ENCODE results near the gene GIT2.

The GIT2 gene

DNA sequence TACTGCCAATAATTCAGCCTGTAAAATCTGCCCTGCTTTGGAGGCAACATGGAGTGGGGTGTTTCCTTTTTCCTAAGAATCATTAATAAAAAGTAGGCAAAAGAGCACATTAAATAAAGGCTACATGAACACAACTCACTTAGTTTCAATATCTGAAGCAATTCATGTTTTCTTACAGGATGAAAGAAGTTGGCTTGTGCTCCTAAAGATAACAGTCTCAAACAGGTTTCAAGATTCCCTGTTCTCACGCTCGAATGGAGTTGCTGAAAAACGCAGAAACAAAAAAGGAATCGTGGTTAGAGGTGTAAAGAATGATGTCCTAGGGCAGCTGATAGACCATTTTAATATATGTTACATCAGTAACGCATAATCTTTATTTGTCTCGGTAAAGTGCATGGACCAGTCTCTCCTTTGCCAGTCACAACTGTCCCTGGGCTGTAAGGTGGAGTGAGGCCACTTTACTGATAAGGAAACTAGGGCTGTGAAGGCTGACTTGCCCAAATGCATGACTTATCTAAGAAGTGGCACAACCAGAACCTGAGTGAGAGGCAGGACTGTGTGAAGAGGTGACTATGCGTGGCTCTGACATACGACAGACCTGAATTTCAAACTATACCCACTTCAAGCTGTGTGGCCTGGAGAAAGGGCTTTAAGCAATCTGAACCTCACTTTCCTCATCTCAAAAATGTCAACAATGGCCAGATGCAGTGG, 12.6 kb downstream of the GIT2 start:
- no peak overlapping the region for H3K4me3 ChIP-seq (ENCODE audit: insufficient read depth, low read depth, low read length)
- H3K27me3 ChIP-seq (ENCODE audit: control insufficient read depth, insufficient read depth, low read length, poor library complexity, severe bottlenecking), result no peaks in the 10 kb centered on the region
- peaks cover 22% of the 10 kb centered on the region for H3K36me3 ChIP-seq (ENCODE audit: control insufficient read depth, insufficient read depth, low read length)
- no peak overlapping the region for H3K27ac ChIP-seq (ENCODE audit: insufficient read depth, low read depth, low read length, poor library complexity, severe bottlenecking)
- H3K9me3 ChIP-seq (ENCODE audit: control insufficient read depth, low read length), result no peaks in the 10 kb centered on the region
- 97 to 98% methylated on average over 8 of the region's 8 CpGs for WGBS, 2 experiments
- H3K4me1 ChIP-seq (ENCODE audit: control insufficient read depth, insufficient read depth, low read length), result no peaks in the 10 kb centered on the region

DNA sequence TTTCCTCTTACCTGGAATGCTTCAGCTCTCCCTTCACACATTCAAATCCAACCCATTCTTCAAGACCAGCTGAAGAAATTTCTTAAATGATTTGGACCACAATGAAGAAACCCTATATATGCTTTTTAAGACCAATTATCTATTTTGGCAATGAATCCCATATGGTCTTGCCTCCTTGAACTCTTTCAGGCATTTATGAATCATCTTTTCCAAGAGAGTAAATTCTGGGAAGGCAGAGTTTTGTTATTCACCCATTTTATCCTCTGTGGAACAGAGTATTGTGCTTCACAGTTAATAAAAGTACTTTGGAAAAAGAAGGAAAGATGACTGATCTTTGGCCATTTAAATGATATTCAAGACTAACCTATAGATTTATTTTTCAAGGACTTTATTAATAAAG, 14.0 kb downstream of the GIT2 start:
- peaks cover 18% of the 10 kb centered on the region for H3K36me3 ChIP-seq (ENCODE audit: control insufficient read depth, insufficient read depth, low read length)
- H3K4me3 ChIP-seq (ENCODE audit: insufficient read depth, low read depth, low read length), result no peak overlapping the region
- H3K27ac ChIP-seq (ENCODE audit: insufficient read depth, low read depth, low read length, poor library complexity, severe bottlenecking), result no peak overlapping the region
- no peaks in the 10 kb centered on the region for H3K4me1 ChIP-seq (ENCODE audit: control insufficient read depth, insufficient read depth, low read length)
- no peaks in the 10 kb centered on the region for H3K27me3 ChIP-seq (ENCODE audit: control insufficient read depth, insufficient read depth, low read length, poor library complexity, severe bottlenecking)
- H3K9me3 ChIP-seq (ENCODE audit: control insufficient read depth, low read length), result no peaks in the 10 kb centered on the region

GRCh38 chr12:109981311-109981710, 14.9 kb downstream of the GIT2 start:
- Histone ChIP-seq H3K27me3 (ENCODE audit: control insufficient read depth, insufficient read depth, low read length, poor library complexity, severe bottlenecking) (no peaks in the 10 kb centered on the region), H3K9me3 (ENCODE audit: control insufficient read depth, low read length) (no peaks in the 10 kb centered on the region), H3K4me1 (ENCODE audit: control insufficient read depth, insufficient read depth, low read length) (no peaks in the 10 kb centered on the region), H3K36me3 (ENCODE audit: control insufficient read depth, insufficient read depth, low read length) (peaks cover 18% of the 10 kb centered on the region), H3K27ac (ENCODE audit: insufficient read depth, low read depth, low read length, poor library complexity, severe bottlenecking) (no peak overlapping the region), H3K4me3 (ENCODE audit: insufficient read depth, low read depth, low read length) (no peak overlapping the region)
- WGBS, 2 experiments, result 95 to 96% methylated on average over 5 of the region's 5 CpGs

- 92 to 99% methylated on average over 3 to 4 of the region's 4 CpGs for WGBS, 2 experiments
- peaks cover 6% of the 10 kb centered on the region for H3K36me3 ChIP-seq (ENCODE audit: control insufficient read depth, insufficient read depth, low read length)
Observed at GRCh38 chr12:109972821-109973220, 23.3 kb downstream of the GIT2 start.

GRCh38 chr12:109968801-109969200, 27.4 kb downstream of the GIT2 start:
- Histone ChIP-seq H3K9me3 (ENCODE audit: control insufficient read depth, low read length) (no peaks in the 10 kb centered on the region), H3K4me1 (ENCODE audit: control insufficient read depth, insufficient read depth, low read length) (no peaks in the 10 kb centered on the region), H3K27me3 (ENCODE audit: control insufficient read depth, insufficient read depth, low read length, poor library complexity, severe bottlenecking) (no peaks in the 10 kb centered on the region), H3K36me3 (ENCODE audit: control insufficient read depth, insufficient read depth, low read length) (peaks cover 14% of the 10 kb centered on the region), H3K4me3 (ENCODE audit: insufficient read depth, low read depth, low read length) (no peak overlapping the region), H3K27ac (ENCODE audit: insufficient read depth, low read depth, low read length, poor library complexity, severe bottlenecking) (no peak overlapping the region)
- WGBS, 2 experiments, result 91 to 97% methylated on average over 8 of the region's 8 CpGs

More at GRCh38 chr12:109972821-109973220, 23.3 kb downstream of the GIT2 start:
- no peaks in the 10 kb centered on the region for H3K9me3 ChIP-seq (ENCODE audit: control insufficient read depth, low read length)
- H3K27me3 ChIP-seq (ENCODE audit: control insufficient read depth, insufficient read depth, low read length, poor library complexity, severe bottlenecking), result no peaks in the 10 kb centered on the region
- H3K4me1 ChIP-seq (ENCODE audit: control insufficient read depth, insufficient read depth, low read length), result no peaks in the 10 kb centered on the region
- H3K27ac ChIP-seq (ENCODE audit: insufficient read depth, low read depth, low read length, poor library complexity, severe bottlenecking), result no peak overlapping the region
- H3K4me3 ChIP-seq (ENCODE audit: insufficient read depth, low read depth, low read length), result no peak overlapping the region

- Histone ChIP-seq H3K4me1 (ENCODE audit: control insufficient read depth, insufficient read depth, low read length) (no peaks in the 10 kb centered on the region), H3K27me3 (ENCODE audit: control insufficient read depth, insufficient read depth, low read length, poor library complexity, severe bottlenecking) (no peaks in the 10 kb centered on the region), H3K4me3 (ENCODE audit: insufficient read depth, low read depth, low read length) (no peak overlapping the region), H3K36me3 (ENCODE audit: control insufficient read depth, insufficient read depth, low read length) (peaks cover 14% of the 10 kb centered on the region), H3K9me3 (ENCODE audit: control insufficient read depth, low read length) (no peaks in the 10 kb centered on the region), H3K27ac (ENCODE audit: insufficient read depth, low read depth, low read length, poor library complexity, severe bottlenecking) (no peak overlapping the region)
- 91 to 93% methylated on average over 2 of the region's 2 CpGs for WGBS, 2 experiments
Observed at GRCh38 chr12:109968032-109968420, 28.1 kb downstream of the GIT2 start.

DNA sequence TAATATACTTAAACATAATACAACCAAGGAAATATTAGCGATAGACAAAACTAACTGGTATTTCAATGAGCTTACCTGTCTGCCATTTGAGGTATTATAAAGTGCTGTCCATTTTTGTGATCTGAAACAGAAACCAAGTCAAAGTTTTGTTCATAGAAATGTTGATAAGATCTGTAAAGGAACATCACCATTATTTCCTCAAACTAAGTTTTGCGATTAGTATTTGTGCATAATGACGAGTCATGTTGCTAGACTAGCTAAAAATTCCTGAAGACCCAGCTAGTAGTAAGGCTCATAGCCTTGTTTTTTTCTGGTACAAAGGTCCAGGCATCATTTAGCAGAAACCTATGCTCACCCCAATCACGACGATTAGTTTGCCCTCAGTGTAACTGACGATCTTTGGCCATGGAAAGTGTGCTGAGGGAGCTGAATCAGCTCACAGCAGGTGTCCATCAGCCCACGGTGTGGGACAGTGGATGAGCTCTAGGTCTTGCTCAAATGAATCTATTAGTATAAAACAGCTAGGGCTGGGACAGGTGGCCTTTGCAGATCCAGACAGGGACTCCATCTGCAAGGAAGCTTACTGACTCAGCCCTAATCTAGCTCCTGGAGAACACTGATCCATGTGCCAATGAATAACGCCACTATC, 28.7 kb downstream of the GIT2 start:
- Histone ChIP-seq H3K27ac (ENCODE audit: insufficient read depth, low read depth, low read length, poor library complexity, severe bottlenecking) (no peak overlapping the region), H3K9me3 (ENCODE audit: control insufficient read depth, low read length) (no peaks in the 10 kb centered on the region), H3K36me3 (ENCODE audit: control insufficient read depth, insufficient read depth, low read length) (peaks cover 14% of the 10 kb centered on the region), H3K4me3 (ENCODE audit: insufficient read depth, low read depth, low read length) (no peak overlapping the region), H3K4me1 (ENCODE audit: control insufficient read depth, insufficient read depth, low read length) (no peaks in the 10 kb centered on the region), H3K27me3 (ENCODE audit: control insufficient read depth, insufficient read depth, low read length, poor library complexity, severe bottlenecking) (no peaks in the 10 kb centered on the region)
- 74 to 80% methylated on average over 7 to 8 of the region's 8 CpGs for WGBS, 2 experiments

DNA sequence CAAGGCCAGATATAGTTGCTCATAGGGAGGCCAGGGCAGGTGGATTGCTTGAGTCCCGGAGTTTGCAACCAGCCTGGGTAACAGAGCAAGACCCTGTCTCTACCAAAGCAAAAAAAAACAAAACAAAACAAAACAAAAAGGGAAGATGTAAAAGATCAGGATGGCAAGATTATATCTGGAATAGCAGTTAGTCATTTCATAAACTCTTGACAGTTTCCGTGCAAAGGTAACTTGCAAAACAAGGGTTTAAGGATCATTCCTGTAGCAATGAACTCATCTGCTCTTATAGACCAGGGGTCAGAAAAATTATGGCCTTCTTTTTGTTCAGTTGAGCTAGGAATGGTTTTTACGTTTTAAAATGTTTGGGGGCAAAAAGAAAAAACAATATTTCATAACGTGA, 29.6 kb downstream of the GIT2 start:
- Histone ChIP-seq H3K27ac (ENCODE audit: insufficient read depth, low read depth, low read length, poor library complexity, severe bottlenecking) (no peak overlapping the region), H3K9me3 (ENCODE audit: control insufficient read depth, low read length) (no peaks in the 10 kb centered on the region), H3K4me3 (ENCODE audit: insufficient read depth, low read depth, low read length) (no peak overlapping the region), H3K36me3 (ENCODE audit: control insufficient read depth, insufficient read depth, low read length) (peaks cover 14% of the 10 kb centered on the region), H3K4me1 (ENCODE audit: control insufficient read depth, insufficient read depth, low read length) (no peaks in the 10 kb centered on the region), H3K27me3 (ENCODE audit: control insufficient read depth, insufficient read depth, low read length, poor library complexity, severe bottlenecking) (no peaks in the 10 kb centered on the region)
- 92 to 97% methylated on average over 4 of the region's 4 CpGs for WGBS, 2 experiments

DNA sequence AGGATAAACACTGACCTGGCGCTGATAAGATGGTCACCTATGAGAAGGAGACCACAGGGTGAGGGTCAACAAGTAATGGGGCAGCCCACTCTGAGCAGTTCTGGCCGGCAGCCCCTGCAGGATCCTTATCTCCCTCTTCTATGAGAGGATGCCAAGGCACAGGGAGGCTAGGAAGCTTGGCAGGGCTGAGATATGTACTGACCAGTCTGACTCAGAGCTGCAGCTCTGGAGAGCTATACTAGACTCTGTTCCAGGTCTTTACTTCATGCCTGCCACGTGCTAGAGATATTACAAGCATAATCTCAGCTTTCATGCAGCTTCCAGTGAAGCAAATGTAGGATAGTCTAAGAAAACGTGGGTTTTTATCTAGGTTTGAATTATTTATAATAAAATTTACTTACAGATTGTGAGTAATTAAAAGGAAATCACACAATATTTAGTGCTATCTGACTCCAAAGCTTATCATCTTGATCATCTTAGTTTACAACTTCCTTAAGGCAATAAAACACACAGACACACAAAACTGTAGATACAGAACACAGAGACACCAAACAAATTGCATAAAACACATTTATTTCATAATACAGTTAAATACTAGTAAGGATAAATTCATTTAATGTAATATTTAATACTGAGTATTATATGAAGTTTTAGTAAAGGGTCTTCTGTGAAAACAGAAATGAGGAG, 32.3 kb downstream of the GIT2 start:
- Histone ChIP-seq H3K27ac (ENCODE audit: insufficient read depth, low read depth, low read length, poor library complexity, severe bottlenecking) (no peak overlapping the region), H3K27me3 (ENCODE audit: control insufficient read depth, insufficient read depth, low read length, poor library complexity, severe bottlenecking) (no peaks in the 10 kb centered on the region), H3K4me1 (ENCODE audit: control insufficient read depth, insufficient read depth, low read length) (no peaks in the 10 kb centered on the region), H3K9me3 (ENCODE audit: control insufficient read depth, low read length) (no peaks in the 10 kb centered on the region), H3K4me3 (ENCODE audit: insufficient read depth, low read depth, low read length) (no peak overlapping the region), H3K36me3 (ENCODE audit: control insufficient read depth, insufficient read depth, low read length) (peaks cover 14% of the 10 kb centered on the region)
- WGBS, 2 experiments, result 89 to 92% methylated on average over 3 of the region's 4 CpGs

GRCh38 chr12:109963330-109963729, 32.8 kb downstream of the GIT2 start:
- no peak overlapping the region for H3K27ac ChIP-seq (ENCODE audit: insufficient read depth, low read depth, low read length, poor library complexity, severe bottlenecking)
- peaks cover 14% of the 10 kb centered on the region for H3K36me3 ChIP-seq (ENCODE audit: control insufficient read depth, insufficient read depth, low read length)
- no peaks in the 10 kb centered on the region for H3K9me3 ChIP-seq (ENCODE audit: control insufficient read depth, low read length)
- H3K4me1 ChIP-seq (ENCODE audit: control insufficient read depth, insufficient read depth, low read length), result no peaks in the 10 kb centered on the region
- no peak overlapping the region for H3K4me3 ChIP-seq (ENCODE audit: insufficient read depth, low read depth, low read length)
- 86 to 92% methylated on average over 1 of the region's 1 CpG for WGBS, 2 experiments
- H3K27me3 ChIP-seq (ENCODE audit: control insufficient read depth, insufficient read depth, low read length, poor library complexity, severe bottlenecking), result no peaks in the 10 kb centered on the region

All from ectodermal cell (in vitro differentiated cells).